22Rv1 (cell line): ENCODE data around the gene ISG20L2.

Source experiments
- ZFX ChIP-seq: fragments of 450-650 bp; IDR thresholded peaks from 2 replicates; pipeline ENCODE4 v1.6.1; 2017; ENCODE audit warnings: antibody characterized with exemption, borderline replicate concordance
- TF ChIP-seq, protein P1 (sequence below): fragments of 450-650 bp; IDR thresholded peaks from 2 replicates; pipeline ENCODE4 v1.5.1; 2017; ENCODE audit warnings: mild to moderate bottlenecking

DNA sequence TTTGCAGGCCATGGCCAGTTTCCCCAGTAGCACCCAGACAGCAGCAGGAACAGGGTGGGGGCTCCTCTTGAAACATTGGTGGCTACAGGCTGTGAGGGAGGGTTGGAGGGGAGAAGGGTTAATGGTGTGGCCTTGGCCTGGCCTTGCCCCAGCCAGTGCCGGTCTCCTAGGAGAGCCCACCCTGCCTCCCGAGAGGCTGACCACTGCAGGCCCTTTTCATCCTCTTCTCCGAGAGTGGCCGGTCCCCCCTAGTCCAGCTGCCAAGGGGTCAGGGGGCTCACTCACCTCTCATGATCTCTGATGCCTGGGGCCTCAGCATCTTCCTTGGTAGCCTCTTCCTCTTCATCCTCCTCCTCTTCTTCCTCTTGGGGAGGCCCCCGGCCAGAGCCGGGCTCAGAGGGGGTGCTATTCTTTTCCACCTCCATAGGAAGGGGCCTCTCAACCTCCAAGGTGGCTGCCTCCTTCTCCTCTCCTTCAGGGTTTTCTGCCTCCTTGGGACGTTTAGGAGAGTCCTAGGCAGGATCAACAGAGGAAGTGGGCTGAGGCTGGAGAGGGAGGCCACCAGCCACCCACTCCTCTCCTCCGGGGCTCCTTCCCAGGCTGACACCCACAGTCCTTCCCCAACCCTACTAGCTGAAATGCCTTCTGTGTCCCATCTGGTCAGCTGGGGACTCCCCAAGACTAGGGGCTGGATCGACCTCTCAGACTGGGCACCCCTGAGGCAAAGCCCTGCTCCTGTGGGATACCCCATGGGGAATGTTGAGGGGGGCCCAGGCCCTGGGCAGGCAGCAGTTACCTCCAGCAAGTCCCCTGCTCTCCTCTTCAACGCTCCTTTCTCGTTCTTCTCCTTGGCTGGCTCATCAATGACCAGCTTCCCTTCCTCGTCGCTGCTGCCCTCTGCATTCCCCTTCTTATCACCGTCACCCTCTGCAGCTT is 15.1 kb upstream of the ISG20L2 start:
- TF ChIP-seq, protein P1, sequence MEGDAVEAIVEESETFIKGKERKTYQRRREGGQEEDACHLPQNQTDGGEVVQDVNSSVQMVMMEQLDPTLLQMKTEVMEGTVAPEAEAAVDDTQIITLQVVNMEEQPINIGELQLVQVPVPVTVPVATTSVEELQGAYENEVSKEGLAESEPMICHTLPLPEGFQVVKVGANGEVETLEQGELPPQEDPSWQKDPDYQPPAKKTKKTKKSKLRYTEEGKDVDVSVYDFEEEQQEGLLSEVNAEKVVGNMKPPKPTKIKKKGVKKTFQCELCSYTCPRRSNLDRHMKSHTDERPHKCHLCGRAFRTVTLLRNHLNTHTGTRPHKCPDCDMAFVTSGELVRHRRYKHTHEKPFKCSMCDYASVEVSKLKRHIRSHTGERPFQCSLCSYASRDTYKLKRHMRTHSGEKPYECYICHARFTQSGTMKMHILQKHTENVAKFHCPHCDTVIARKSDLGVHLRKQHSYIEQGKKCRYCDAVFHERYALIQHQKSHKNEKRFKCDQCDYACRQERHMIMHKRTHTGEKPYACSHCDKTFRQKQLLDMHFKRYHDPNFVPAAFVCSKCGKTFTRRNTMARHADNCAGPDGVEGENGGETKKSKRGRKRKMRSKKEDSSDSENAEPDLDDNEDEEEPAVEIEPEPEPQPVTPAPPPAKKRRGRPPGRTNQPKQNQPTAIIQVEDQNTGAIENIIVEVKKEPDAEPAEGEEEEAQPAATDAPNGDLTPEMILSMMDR: no peak
- TF ChIP-seq ZFX: no peak
